GM23248 (cell line): Measurements from ENCODE around the gene ATP13A3.

Experiments used
- EZH2 ChIP-seq: fragments of 200-600 bp; sonication (generic); IDR thresholded peaks from 2 replicates; pipeline ENCODE4 v1.6.1; 2018; ENCODE audit warnings: antibody characterized with exemption, mild to moderate bottlenecking; ENCODE audit not compliant: insufficient read depth, poor library complexity, severe bottlenecking
- EZH2phosphoT487 ChIP-seq: fragments of 200-600 bp; sonication (generic); IDR thresholded peaks from 2 replicates; pipeline ENCODE4 v1.6.1; 2018; ENCODE audit warnings: antibody characterized with exemption, moderate library complexity, mild to moderate bottlenecking, low read depth; ENCODE audit not compliant: insufficient read depth

DNA sequence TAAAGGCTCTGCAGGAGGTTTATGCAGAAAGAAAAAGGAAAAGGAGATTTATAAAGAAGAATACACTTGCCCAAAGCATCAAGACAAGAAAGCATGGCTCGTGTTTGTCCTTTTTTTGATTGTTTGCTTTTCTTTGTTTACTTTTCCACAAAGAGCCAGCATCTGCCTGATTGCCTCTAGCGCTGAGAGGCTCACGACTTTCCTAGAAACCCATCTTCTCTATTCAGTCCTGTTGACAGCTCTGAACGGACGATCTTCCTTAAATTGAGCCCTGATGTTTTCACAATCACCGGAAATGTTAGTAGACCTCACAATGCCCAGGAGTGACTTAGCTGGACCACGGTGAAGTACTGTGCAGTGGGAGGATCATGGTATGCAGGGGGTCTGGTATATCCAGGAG lies 100.2 kb downstream of the ATP13A3 start:
- no peak for TF ChIP-seq EZH2
- no peak for TF ChIP-seq EZH2phosphoT487
